Endodermal cell (in vitro differentiated cells): ENCODE measurements around the gene KCNH4. TPM values are rescaled to one million over a fixed set of nuclear protein-coding genes. Genes with fewer than 3 reads are reported as not detected.
"Not testable (repeated sequence)": the region's sequence is repeated elsewhere in the genome, so short reads cannot be mapped to it uniquely, and the experiment has no call there.

Experiments
- DNase-seq: peaks from one replicate; pipeline ENCODE4 v3.0.0-alpha.2; 2017
- H3K27ac ChIP-seq: 2 replicates; pipeline ENCODE4 v1.5.1; 2013; ENCODE audit warnings: mild to moderate bottlenecking, low read depth, low read length, moderate library complexity
- H3K27me3 ChIP-seq: 2 replicates; pipeline ENCODE4 v1.6.1; 2013; ENCODE audit warnings: mild to moderate bottlenecking, low read length, moderate library complexity; ENCODE audit not compliant: insufficient read depth, control insufficient read depth, poor library complexity, severe bottlenecking
- H3K36me3 ChIP-seq: 2 replicates; pipeline ENCODE4 v1.7.0; 2013; ENCODE audit warnings: mild to moderate bottlenecking, low read length, moderate library complexity; ENCODE audit not compliant: control insufficient read depth, insufficient read depth
- H3K4me1 ChIP-seq: one replicate; pipeline ENCODE4 v1.7.0; 2013; ENCODE audit warnings: low read length; ENCODE audit not compliant: control insufficient read depth, insufficient read depth
- H3K4me3 ChIP-seq: 2 replicates; pipeline ENCODE4 v1.5.1; 2013; ENCODE audit warnings: mild to moderate bottlenecking, low read length, moderate library complexity
- H3K9ac ChIP-seq: 2 replicates; pipeline ENCODE4 v1.6.1; 2013; ENCODE audit warnings: mild to moderate bottlenecking, low read length, moderate library complexity; ENCODE audit not compliant: poor library complexity, severe bottlenecking; ENCODE audit errors: extremely low read depth
- H3K9me3 ChIP-seq: 2 replicates; pipeline ENCODE4 v1.6.1; 2013; ENCODE audit warnings: mild to moderate bottlenecking, low read length, moderate library complexity; ENCODE audit not compliant: control insufficient read depth
- H3K27ac Mint-ChIP-seq: 2 replicates; pipeline ENCODE4 v1.8.0; 2020; ENCODE audit warnings: mixed read lengths
- H3K27me3 Mint-ChIP-seq: 2 replicates; pipeline ENCODE4 v1.8.0; 2021; ENCODE audit warnings: mild to moderate bottlenecking, mixed read lengths; ENCODE audit not compliant: insufficient read depth
- H3K36me3 Mint-ChIP-seq: 2 replicates; pipeline ENCODE4 v1.8.0; 2020; ENCODE audit warnings: low read depth, mixed read lengths
- H3K4me1 Mint-ChIP-seq: 2 replicates; pipeline ENCODE4 v1.8.0; 2020; ENCODE audit warnings: mixed read lengths
- H3K4me3 Mint-ChIP-seq: 2 replicates; pipeline ENCODE4 v1.8.0; 2020; ENCODE audit warnings: mild to moderate bottlenecking, moderate library complexity, mixed read lengths
- H3K9me3 Mint-ChIP-seq: 2 replicates; pipeline ENCODE4 v1.8.0; 2020; ENCODE audit warnings: mild to moderate bottlenecking, mixed read lengths
- WGBS, 2 experiments: methylation state at CpG; one replicate each; pipeline versions ENCODE4 v1.1.5 to v1.1.7; 2013; ENCODE audit warnings: missing lambda C conversion rate in 2 of 2, mixed read lengths in 1 of 2; ENCODE audit not compliant: insufficient coverage in 1 of 2, insufficient read length in 1 of 2; 5-methylcytosine and 5-hydroxymethylcytosine counted together
- total RNA-seq, 2 donors: library from RNA; stranded (reverse); fragmentation: NEBNext Ultra II Directional in 1 of 2; extraction: Animal tissue kit (Norgen Biotek cat#: 25700) in 1 of 2; gene quantifications; 2 replicates in 1 of 2; 3 replicates in 1 of 2; pipeline ENCODE4 v1.2.1, GENCODE V29; 2021
- TF ChIP-seq, protein P1 (sequence below): fragments of 200-600 bp; sonication (generic); conservative IDR thresholded peaks from 2 replicates; pipeline ENCODE4 v1.5.0; 2021; ENCODE audit warnings: antibody characterized with exemption, mild to moderate bottlenecking

Gene KCNH4
- total RNA-seq, 2 donors from 2014 or later = not detected

- no peak overlapping the region for H3K4me3 ChIP-seq
- peaks cover 22% of the 10 kb centered on the region for H3K4me1 Mint-ChIP-seq
- TF ChIP-seq, protein P1, sequence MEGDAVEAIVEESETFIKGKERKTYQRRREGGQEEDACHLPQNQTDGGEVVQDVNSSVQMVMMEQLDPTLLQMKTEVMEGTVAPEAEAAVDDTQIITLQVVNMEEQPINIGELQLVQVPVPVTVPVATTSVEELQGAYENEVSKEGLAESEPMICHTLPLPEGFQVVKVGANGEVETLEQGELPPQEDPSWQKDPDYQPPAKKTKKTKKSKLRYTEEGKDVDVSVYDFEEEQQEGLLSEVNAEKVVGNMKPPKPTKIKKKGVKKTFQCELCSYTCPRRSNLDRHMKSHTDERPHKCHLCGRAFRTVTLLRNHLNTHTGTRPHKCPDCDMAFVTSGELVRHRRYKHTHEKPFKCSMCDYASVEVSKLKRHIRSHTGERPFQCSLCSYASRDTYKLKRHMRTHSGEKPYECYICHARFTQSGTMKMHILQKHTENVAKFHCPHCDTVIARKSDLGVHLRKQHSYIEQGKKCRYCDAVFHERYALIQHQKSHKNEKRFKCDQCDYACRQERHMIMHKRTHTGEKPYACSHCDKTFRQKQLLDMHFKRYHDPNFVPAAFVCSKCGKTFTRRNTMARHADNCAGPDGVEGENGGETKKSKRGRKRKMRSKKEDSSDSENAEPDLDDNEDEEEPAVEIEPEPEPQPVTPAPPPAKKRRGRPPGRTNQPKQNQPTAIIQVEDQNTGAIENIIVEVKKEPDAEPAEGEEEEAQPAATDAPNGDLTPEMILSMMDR = no peak
- H3K27me3 Mint-ChIP-seq = no peaks in the 10 kb centered on the region
- no peaks in the 10 kb centered on the region for H3K9me3 Mint-ChIP-seq
- peaks cover 4% of the 10 kb centered on the region for H3K4me1 ChIP-seq
- no peaks in the 10 kb centered on the region for H3K27me3 ChIP-seq
- no peak overlapping the region for H3K4me3 Mint-ChIP-seq
- WGBS, 2 experiments = 83 to 90% methylated on average over 6 to 7 of the region's 7 CpGs
- peak overlapping the region; percentile 9 for H3K27ac Mint-ChIP-seq
- peaks cover 35% of the 10 kb centered on the region for H3K36me3 ChIP-seq
- no peak for DNase-seq
- H3K36me3 Mint-ChIP-seq = peaks cover 35% of the 10 kb centered on the region
- peak overlapping the region; percentile 51 for H3K27ac ChIP-seq
- H3K9ac ChIP-seq = no peak overlapping the region
- H3K9me3 ChIP-seq = no peaks in the 10 kb centered on the region
Measured at GRCh38 chr17:42142371-42142896, 38.5 kb downstream of the KCNH4 start.

DNA sequence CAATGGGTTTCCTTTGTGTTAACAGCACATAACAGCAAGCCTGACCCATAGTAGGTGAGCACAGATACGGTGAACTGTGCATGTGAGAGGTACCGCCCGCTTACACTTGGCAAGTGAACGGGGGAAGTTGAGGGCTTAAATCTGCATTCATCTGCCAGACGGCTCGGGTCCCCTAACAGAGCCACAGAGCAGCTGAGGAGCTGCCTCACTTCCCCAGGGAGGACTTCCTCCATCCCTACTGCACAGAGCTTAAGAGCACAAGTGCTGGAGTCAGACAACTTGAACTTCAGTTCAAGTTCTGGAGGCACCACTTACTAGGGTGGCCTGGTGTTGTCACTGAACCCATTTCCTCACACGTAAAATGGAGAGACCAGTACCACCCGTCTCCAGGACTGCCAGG, 39.6 kb downstream of the KCNH4 start:
- Mint-ChIP-seq H3K27me3 (no peaks in the 10 kb centered on the region), H3K4me3 (no peak overlapping the region), H3K4me1 (peaks cover 27% of the 10 kb centered on the region), H3K27ac (no peak overlapping the region), H3K9me3 (no peaks in the 10 kb centered on the region), H3K36me3 (peaks cover 30% of the 10 kb centered on the region)
- WGBS, 2 experiments = 96 to 98% methylated on average over 8 of the region's 8 CpGs
- Histone ChIP-seq H3K4me1 (peaks cover 6% of the 10 kb centered on the region), H3K9me3 (no peaks in the 10 kb centered on the region), H3K9ac (no peak overlapping the region), H3K4me3 (no peak overlapping the region), H3K36me3 (peaks cover 34% of the 10 kb centered on the region), H3K27me3 (no peaks in the 10 kb centered on the region), H3K27ac (no peak overlapping the region)
- TF ChIP-seq, protein P1 = no peak
- DNase-seq = no peak

DNA sequence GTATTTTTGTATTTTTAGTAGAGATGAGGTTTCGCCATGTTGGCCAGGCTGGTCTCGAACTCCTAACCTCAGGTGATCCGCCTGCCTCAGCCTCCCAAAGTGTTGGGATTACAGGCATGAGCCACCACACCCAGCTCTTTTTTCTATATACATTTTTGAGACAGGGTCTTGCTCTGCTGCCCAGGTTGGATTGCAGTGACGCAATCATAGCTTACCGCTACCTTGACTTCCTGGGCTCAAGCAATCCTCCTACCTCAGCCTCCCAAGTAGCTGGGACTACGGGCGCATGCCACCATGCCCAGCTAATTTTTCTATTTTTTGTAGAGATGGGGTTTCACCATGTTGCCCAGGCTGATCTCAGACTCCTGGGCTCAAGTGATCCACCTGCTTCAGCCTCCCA, 40.3 kb downstream of the KCNH4 start:
- H3K4me3 Mint-ChIP-seq, H3K27me3 ChIP-seq, H3K9me3 ChIP-seq, H3K4me3 ChIP-seq, H3K9ac ChIP-seq, H3K9me3 Mint-ChIP-seq, DNase-seq, H3K27me3 Mint-ChIP-seq, H3K27ac ChIP-seq, H3K27ac Mint-ChIP-seq: not testable (repeated sequence)
- Histone ChIP-seq H3K36me3 (peaks cover 34% of the 10 kb centered on the region), H3K4me1 (peaks cover 12% of the 10 kb centered on the region)
- Mint-ChIP-seq H3K36me3 (peaks cover 30% of the 10 kb centered on the region), H3K4me1 (peaks cover 34% of the 10 kb centered on the region)
- WGBS, 2 experiments = 80 to 97% methylated on average over 4 to 7 of the region's 7 CpGs
